Naive B cell (primary cell): ENCODE data around the gene DBX1. TPM values are rescaled to one million over a fixed set of nuclear protein-coding genes. Genes with fewer than 3 reads are reported as not detected.
A peak's percentile ranks its signal among the peaks of the same experiment; 100 is the strongest.
"Not testable (repeated sequence)": the region's sequence is repeated elsewhere in the genome, so short reads cannot be mapped to it uniquely, and the experiment has no call there.

Experiments used
- ATAC-seq, 2 donors: fragments of 150-1000 bp; cut with Tn5 transposase; 2 replicates each; pipeline ENCODE4 v1.10.0; 2021; ENCODE audit warnings: low read depth in 2 of 2, mild to moderate bottlenecking in 2 of 2, moderate library complexity in 2 of 2
- DNase-seq: peaks from one replicate; pipeline ENCODE4 v3.0.0; 2022
- H3K27ac Mint-ChIP-seq, 6 donors: one replicate each; pipeline ENCODE4 v1.8.0; 2020 to 2022; ENCODE audit warnings: mild to moderate bottlenecking in 6 of 6, mixed read lengths in 6 of 6, moderate library complexity in 5 of 6, inconsistent platforms in 2 of 6
- H3K27me3 Mint-ChIP-seq, 3 donors: one replicate each; pipeline ENCODE4 v1.8.0; 2021 to 2022; ENCODE audit warnings: mixed read lengths in 3 of 3, mild to moderate bottlenecking in 1 of 3
- H3K36me3 Mint-ChIP-seq, 2 donors: one replicate each; pipeline ENCODE4 v1.8.0; 2020 to 2022; ENCODE audit warnings: mixed read lengths in 2 of 2, inconsistent platforms in 1 of 2, mild to moderate bottlenecking in 1 of 2
- H3K4me1 Mint-ChIP-seq, 3 donors: one replicate each; pipeline ENCODE4 v1.8.0; 2020 to 2022; ENCODE audit warnings: mixed read lengths in 3 of 3, inconsistent platforms in 1 of 3, mild to moderate bottlenecking in 1 of 3, moderate library complexity in 1 of 3
- H3K4me3 Mint-ChIP-seq, 8 donors: one replicate each; pipeline ENCODE4 v1.8.0; 2020 to 2022; ENCODE audit warnings: mild to moderate bottlenecking in 8 of 8, mixed read lengths in 8 of 8, moderate library complexity in 8 of 8, inconsistent platforms in 2 of 8
- H3K9me3 Mint-ChIP-seq, 7 donors: one replicate each; pipeline ENCODE4 v1.8.0; 2020 to 2022; ENCODE audit warnings: mixed read lengths in 7 of 7, mild to moderate bottlenecking in 5 of 7, inconsistent platforms in 2 of 7, moderate library complexity in 1 of 7
- polyA plus RNA-seq, 6 donors: library from polyadenylated mRNA; unstranded; fragments of 300-500 nt; fragmentation: Illumina TruSeq; gene quantifications; one replicate each; pipeline ENCODE4 v1.2.3, GENCODE V29; 2021; ENCODE audit warnings: low read depth in 6 of 6

Gene DBX1
- polyA plus RNA-seq = not detected

- Mint-ChIP-seq H3K4me3 (peak within 1 kb of the TSS in 4 of 8 donors; percentile 6 to 65 (median 38)), H3K27ac (peak within 1 kb of the TSS in 5 of 6 donors; percentile 29 to 93 (median 83)), H3K4me1 (peaks cover 22 to 36% (median 25%) of the 10 kb centered on the region in 3 donors), H3K27me3 (peaks cover 75 to 87% (median 87%) of the 10 kb centered on the region in 3 donors), H3K9me3 (peaks cover 4 to 54% (median 21%) of the 10 kb centered on the region in 7 donors), H3K36me3 (peaks cover 6 to 31% of the 10 kb centered on the region in 2 donors)
- ATAC-seq = no peak
- DNase-seq = no peak
Observed at GRCh38 chr11:20160425-20161229, at the start of gene DBX1. Gene DBX1, minus strand, starts transcription at chr11:20160475. Its CDS starts 151 bp downstream, at chr11:20160324.

DNA sequence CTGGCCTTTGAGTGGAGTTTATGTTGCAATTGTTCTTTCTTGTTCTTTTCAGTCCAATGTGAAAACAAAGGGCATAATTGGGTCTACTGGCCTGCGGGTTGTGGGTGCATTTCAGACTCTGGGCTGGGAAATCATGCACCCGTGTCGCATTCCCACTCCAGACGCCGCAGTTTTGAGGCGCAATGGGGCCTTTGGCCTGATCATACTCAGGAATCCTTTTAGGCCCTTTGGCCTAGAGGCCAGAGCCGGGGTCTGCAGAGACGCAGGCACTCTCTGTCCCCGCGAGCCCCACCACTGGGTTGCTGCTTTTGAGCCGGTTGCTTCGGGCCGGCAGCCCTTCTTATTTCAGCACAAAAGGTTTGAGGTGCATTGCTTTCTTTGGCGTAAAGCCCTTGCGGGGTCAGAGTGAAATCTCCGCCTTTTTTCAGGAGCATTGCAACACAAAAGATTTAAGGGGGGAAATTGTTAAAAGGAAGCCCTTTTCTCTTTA, 48.4 kb upstream of the DBX1 start:
- H3K27me3 Mint-ChIP-seq = peaks cover 37 to 47% (median 47%) of the 10 kb centered on the region in 3 donors
- DNase-seq = no peak

DNA sequence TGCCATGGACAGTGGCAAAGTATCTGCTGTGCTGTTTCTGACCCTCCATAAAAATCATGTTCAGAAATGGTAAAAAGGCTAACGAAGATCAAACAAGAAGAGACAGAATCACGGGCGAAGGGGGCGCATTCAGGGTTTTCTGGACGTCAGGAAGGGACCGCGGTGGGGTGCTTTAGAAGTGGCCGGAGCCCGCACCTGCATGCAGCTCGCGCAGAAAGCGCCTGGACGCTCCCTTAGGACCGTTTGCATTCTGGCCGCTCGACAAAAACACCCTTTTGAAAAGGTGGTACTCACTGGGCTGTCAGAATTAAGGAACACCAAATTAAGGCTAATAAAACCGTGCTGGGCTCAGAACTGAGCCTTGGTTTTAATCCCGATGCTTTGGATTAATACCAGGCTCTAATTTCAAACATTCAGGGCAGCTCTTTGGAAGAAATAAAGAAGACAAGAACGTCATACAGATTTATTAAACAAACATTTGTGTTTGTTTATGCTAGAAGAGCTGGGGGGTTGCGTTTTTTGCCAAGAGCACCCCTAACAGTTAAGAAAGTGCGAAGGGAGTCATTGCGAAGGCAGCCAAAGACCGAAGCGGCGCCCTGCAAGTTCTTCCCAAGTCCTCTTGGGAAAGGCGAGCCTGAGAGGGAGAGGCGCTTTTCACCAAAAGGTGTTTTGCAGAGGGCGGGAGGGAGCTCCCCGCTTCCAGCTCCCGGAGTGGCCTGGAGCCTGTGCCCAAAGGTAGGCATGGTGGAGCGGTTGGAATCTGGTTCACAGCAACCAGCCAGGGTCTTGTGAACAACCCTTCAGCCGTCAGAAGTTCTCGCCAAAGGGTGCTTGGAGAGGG, 47.7 kb upstream of the DBX1 start:
- H3K36me3 Mint-ChIP-seq = no peaks in the 10 kb centered on the region
- peaks cover 37 to 52% (median 51%) of the 10 kb centered on the region in 3 donors for H3K27me3 Mint-ChIP-seq
- H3K9me3 Mint-ChIP-seq = peaks cover 0 to 21% (median 2%) of the 10 kb centered on the region in 7 donors
- no peak for ATAC-seq
- no peaks in the 10 kb centered on the region for H3K4me1 Mint-ChIP-seq
- H3K27ac Mint-ChIP-seq = no peak overlapping the region
- DNase-seq = no peak
- H3K4me3 Mint-ChIP-seq = no peak overlapping the region

More for the DNA sequence above, 48.4 kb upstream of the DBX1 start:
- ATAC-seq = no peak
- peaks cover 0 to 21% (median 2%) of the 10 kb centered on the region in 7 donors for H3K9me3 Mint-ChIP-seq
- no peak overlapping the region for H3K4me3 Mint-ChIP-seq
- no peaks in the 10 kb centered on the region for H3K36me3 Mint-ChIP-seq
- no peak overlapping the region for H3K27ac Mint-ChIP-seq
- no peaks in the 10 kb centered on the region for H3K4me1 Mint-ChIP-seq

DNA sequence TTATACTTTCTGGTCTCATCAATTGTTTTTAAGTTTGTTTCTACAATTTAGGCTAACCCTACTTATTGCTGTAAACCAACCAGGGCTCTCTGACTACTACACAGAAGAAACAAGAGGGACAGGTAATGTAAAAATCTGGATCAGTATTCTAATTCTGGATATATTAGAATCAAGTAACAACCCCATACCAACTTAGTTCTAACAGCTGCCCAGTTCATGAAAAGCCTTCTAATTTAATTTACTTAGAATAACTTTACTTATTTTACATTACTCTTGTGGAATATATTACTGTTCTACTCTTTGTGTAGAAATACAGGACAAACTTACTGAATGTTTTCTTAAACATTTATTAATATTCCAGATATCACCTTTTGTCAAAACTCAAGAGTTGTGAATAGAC, 45.5 kb upstream of the DBX1 start:
- Mint-ChIP-seq H3K4me3 (no peak overlapping the region), H3K4me1 (no peaks in the 10 kb centered on the region), H3K9me3 (peaks cover 0 to 20% (median 0%) of the 10 kb centered on the region in 7 donors), H3K36me3 (no peaks in the 10 kb centered on the region), H3K27me3 (peaks cover 48 to 70% (median 68%) of the 10 kb centered on the region in 3 donors), H3K27ac (no peak overlapping the region)
- no peak for DNase-seq
- no peak for ATAC-seq

DNA sequence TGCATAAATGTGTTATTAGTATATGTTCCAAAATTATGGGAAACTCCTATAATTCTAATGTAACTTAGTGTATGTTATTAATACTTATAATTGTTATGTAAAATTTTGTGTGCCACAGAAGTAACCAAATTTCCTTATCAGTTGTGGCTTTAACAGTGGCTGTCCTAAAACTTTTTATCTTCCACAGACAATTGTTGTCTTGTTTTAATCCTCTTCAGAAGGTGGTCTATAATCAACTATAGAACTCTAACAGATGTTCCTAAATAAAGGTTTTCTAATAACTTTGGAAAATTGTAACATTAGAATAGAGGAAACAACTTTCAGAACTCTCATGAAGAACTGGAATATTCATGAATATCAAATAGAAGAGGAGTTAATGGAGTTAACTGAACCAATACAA, 44.4 kb upstream of the DBX1 start:
- DNase-seq = no peak
- Mint-ChIP-seq H3K9me3 (peaks cover 0 to 14% (median 0%) of the 10 kb centered on the region in 7 donors), H3K27ac (no peak overlapping the region), H3K36me3 (no peaks in the 10 kb centered on the region), H3K4me1 (no peaks in the 10 kb centered on the region), H3K27me3 (peaks cover 47 to 67% (median 66%) of the 10 kb centered on the region in 3 donors), H3K4me3 (no peak overlapping the region)
- no peak for ATAC-seq

- Mint-ChIP-seq H3K27ac (no peak overlapping the region), H3K36me3 (no peaks in the 10 kb centered on the region), H3K27me3 (peaks cover 39 to 58% (median 58%) of the 10 kb centered on the region in 3 donors), H3K4me3 (no peak overlapping the region), H3K9me3 (peaks cover 0 to 14% (median 0%) of the 10 kb centered on the region in 7 donors), H3K4me1 (no peaks in the 10 kb centered on the region)
- no peak for ATAC-seq
- DNase-seq = no peak
Observed at GRCh38 chr11:20203831-20204230, 43.6 kb upstream of the DBX1 start.

- Mint-ChIP-seq H3K4me3 (no peak overlapping the region), H3K27ac (no peak overlapping the region), H3K9me3 (peaks cover 0 to 5% (median 0%) of the 10 kb centered on the region in 7 donors), H3K4me1 (no peaks in the 10 kb centered on the region), H3K36me3 (no peaks in the 10 kb centered on the region), H3K27me3 (peaks cover 26 to 55% (median 53%) of the 10 kb centered on the region in 3 donors)
- no peak for DNase-seq
- ATAC-seq = no peak
Observed at GRCh38 chr11:20201231-20201630, 41.0 kb upstream of the DBX1 start.

GRCh38 chr11:20200331-20200955, 40.2 kb upstream of the DBX1 start:
- H3K9me3 Mint-ChIP-seq, H3K4me3 Mint-ChIP-seq, H3K4me1 Mint-ChIP-seq, ATAC-seq, H3K36me3 Mint-ChIP-seq, DNase-seq: not testable (repeated sequence)
- Mint-ChIP-seq H3K27me3 (peaks cover 26 to 53% (median 51%) of the 10 kb centered on the region in 3 donors), H3K27ac (peak overlapping the region in 1 of 6 donors; percentile 58)

DNA sequence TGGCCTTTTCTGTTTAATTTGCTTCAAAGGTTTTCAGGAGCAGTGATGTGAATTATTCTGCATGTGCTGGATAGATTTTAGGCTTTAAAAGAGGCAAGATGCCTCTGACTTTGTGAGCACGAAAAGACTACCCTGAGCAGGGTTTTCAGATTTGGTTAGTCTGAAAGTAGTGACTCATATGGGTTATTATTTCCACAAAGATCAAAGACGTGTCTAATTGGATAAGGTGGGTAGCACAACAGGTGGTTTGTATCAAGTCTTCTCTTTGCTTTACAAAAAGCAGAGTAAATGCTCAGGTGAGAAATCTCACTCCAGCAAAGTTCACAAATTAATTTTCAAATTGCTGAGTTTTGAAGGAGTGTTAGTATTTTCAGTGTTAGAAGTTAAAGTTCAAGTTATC, 37.6 kb upstream of the DBX1 start:
- DNase-seq (no peak), ATAC-seq (no peak)
- Mint-ChIP-seq H3K4me1 (no peaks in the 10 kb centered on the region), H3K4me3 (no peak overlapping the region), H3K27ac (no peak overlapping the region), H3K36me3 (no peaks in the 10 kb centered on the region), H3K9me3 (peaks cover 0 to 5% (median 0%) of the 10 kb centered on the region in 7 donors), H3K27me3 (peaks cover 34 to 61% (median 53%) of the 10 kb centered on the region in 3 donors)

- DNase-seq (no peak), ATAC-seq (no peak)
- H3K36me3 Mint-ChIP-seq = no peaks in the 10 kb centered on the region
- peaks cover 0 to 5% (median 0%) of the 10 kb centered on the region in 7 donors for H3K9me3 Mint-ChIP-seq
- H3K4me3 Mint-ChIP-seq = no peak overlapping the region
- H3K27ac Mint-ChIP-seq = no peak overlapping the region
- peaks cover 20 to 50% (median 27%) of the 10 kb centered on the region in 3 donors for H3K27me3 Mint-ChIP-seq
- H3K4me1 Mint-ChIP-seq = no peaks in the 10 kb centered on the region
Observed at GRCh38 chr11:20194470-20194869, 34.2 kb upstream of the DBX1 start.

- Mint-ChIP-seq H3K36me3 (no peaks in the 10 kb centered on the region), H3K9me3 (peaks cover 0 to 5% (median 0%) of the 10 kb centered on the region in 7 donors), H3K4me1 (no peaks in the 10 kb centered on the region), H3K27ac (no peak overlapping the region), H3K27me3 (peaks cover 20 to 50% (median 24%) of the 10 kb centered on the region in 3 donors), H3K4me3 (no peak overlapping the region)
- DNase-seq = no peak
- no peak for ATAC-seq
Observed at GRCh38 chr11:20193307-20193706, 33.0 kb upstream of the DBX1 start.

DNA sequence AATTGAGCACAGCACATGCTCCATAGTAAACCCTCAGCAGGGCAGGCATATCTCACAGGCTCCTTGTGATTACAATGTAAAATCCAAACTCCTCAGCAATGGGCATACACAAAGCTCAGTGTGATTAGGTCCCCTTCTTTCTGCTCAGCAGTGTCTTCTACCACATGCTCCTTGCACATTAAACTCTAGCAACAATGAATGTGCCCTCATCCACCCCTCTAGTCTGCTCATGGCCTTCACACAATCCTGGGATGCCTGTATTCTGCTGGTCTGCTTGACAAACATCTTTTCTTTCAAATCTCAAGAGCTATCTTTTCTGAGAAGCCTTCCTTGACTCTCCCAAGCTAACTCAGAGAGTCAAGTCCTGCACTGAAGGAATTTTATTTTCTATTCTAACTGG, 32.4 kb upstream of the DBX1 start:
- peaks cover 18 to 43% (median 21%) of the 10 kb centered on the region in 3 donors for H3K27me3 Mint-ChIP-seq
- DNase-seq (no peak), ATAC-seq (no peak)
- H3K27ac Mint-ChIP-seq = peak overlapping the region in 1 of 6 donors; percentile 30
- peaks cover 0 to 5% (median 0%) of the 10 kb centered on the region in 7 donors for H3K9me3 Mint-ChIP-seq
- no peak overlapping the region for H3K4me3 Mint-ChIP-seq
- H3K36me3 Mint-ChIP-seq = no peaks in the 10 kb centered on the region
- no peaks in the 10 kb centered on the region for H3K4me1 Mint-ChIP-seq

GRCh38 chr11:20192151-20192550, 31.9 kb upstream of the DBX1 start:
- H3K4me1 Mint-ChIP-seq = no peaks in the 10 kb centered on the region
- H3K27ac Mint-ChIP-seq = peak overlapping the region in 1 of 6 donors; percentile 30
- no peak for ATAC-seq
- no peaks in the 10 kb centered on the region for H3K36me3 Mint-ChIP-seq
- no peak for DNase-seq
- H3K27me3 Mint-ChIP-seq = peaks cover 21 to 43% (median 21%) of the 10 kb centered on the region in 3 donors
- H3K4me3 Mint-ChIP-seq = no peak overlapping the region
- peaks cover 0 to 5% (median 0%) of the 10 kb centered on the region in 7 donors for H3K9me3 Mint-ChIP-seq
